H1 (cell line): Measurements from ENCODE around the gene EPHB1. TPM values are rescaled to one million over a fixed set of nuclear protein-coding genes. Genes with fewer than 3 reads are reported as not detected.

ENCODE experiments used
- CTCF ChIA-PET: fragments of 300-600 bp; sonication (Branson Sonifier 250); formaldehyde crosslinking; loops from one replicate; lab custom pipeline; 2021; ENCODE audit not compliant: partially characterized antibody; lab: Charles Lee
- POLR2A ChIA-PET: fragments of 300-600 bp; sonication (Branson Sonifier 250); formaldehyde crosslinking; loops from one replicate; lab custom pipeline; 2021; ENCODE audit warnings: inconsistent platforms; ENCODE audit not compliant: partially characterized antibody; lab: Charles Lee
- DNase-seq, 2 experiments: peaks; one replicate each; pipeline versions ENCODE4 v3.0.0 to v3.0.0-alpha.2; 2010 to 2022; ENCODE audit warnings: low spot score in 2 of 2, low read depth in 1 of 2, mixed read lengths in 1 of 2
- FAIRE-seq: peaks from 2 replicates; lab custom pipeline; 2011; peaks lifted over from hg19 to GRCh38; lab: Jason Lieb, UNC
- H2AFZ ChIP-seq: 2 replicates; pipeline ENCODE4 v1.8.1; 2012; ENCODE audit warnings: low read length, inconsistent platforms
- H2AK5ac ChIP-seq: 2 replicates; pipeline ENCODE4 v1.6.1; 2013; ENCODE audit warnings: low read depth, low read length
- H2BK120ac ChIP-seq: replicated peaks from 2 replicates; pipeline ENCODE3; 2013; ENCODE audit warnings: low read depth, low read length, inconsistent platforms
- H2BK12ac ChIP-seq: 2 replicates; pipeline ENCODE4 v1.6.1; 2013; ENCODE audit warnings: low read depth, low read length
- H2BK15ac ChIP-seq: 2 replicates; pipeline ENCODE4 v1.6.1; 2013; ENCODE audit warnings: low read length
- H2BK20ac ChIP-seq: 2 replicates; pipeline ENCODE4 v1.6.1; 2013; ENCODE audit warnings: low read length
- H2BK5ac ChIP-seq: 2 replicates; pipeline ENCODE4 v1.6.1; 2013; ENCODE audit warnings: low read depth, low read length
- H3K14ac ChIP-seq: 2 replicates; pipeline ENCODE4 v1.6.1; 2013; ENCODE audit warnings: inconsistent platforms; ENCODE audit not compliant: insufficient read length
- H3K18ac ChIP-seq: 2 replicates; pipeline ENCODE4 v1.6.1; 2013; ENCODE audit warnings: low read length; ENCODE audit errors: extremely low read depth
- H3K23ac ChIP-seq: 2 replicates; pipeline ENCODE4 v1.6.1; 2013; ENCODE audit warnings: inconsistent platforms; ENCODE audit not compliant: insufficient read length
- H3K23me2 ChIP-seq: 2 replicates; pipeline ENCODE4 v1.6.1; 2013; ENCODE audit warnings: low read depth, low read length
- H3K27ac ChIP-seq: 2 replicates; pipeline ENCODE4 v1.6.1; 2011; ENCODE audit warnings: low read depth, low read length, inconsistent platforms
- H3K27me3 ChIP-seq, 4 experiments: replicated peaks in 1 of 4; 1 replicate in 1 of 4; 2 replicates in 3 of 4; pipeline versions ENCODE4 v1.6.1 to v1.8.1; 2011 to 2013; ENCODE audit warnings: low read length in 3 of 4, mild to moderate bottlenecking in 3 of 4, inconsistent platforms in 2 of 4, mixed read lengths in 2 of 4, moderate library complexity in 1 of 4; ENCODE audit not compliant: control insufficient read depth in 3 of 4, insufficient read depth in 3 of 4; ENCODE audit errors: extremely low read depth in 1 of 4
- H3K36me3 ChIP-seq, 4 experiments: 2 replicates each; pipeline versions ENCODE4 v1.6.1 to v1.8.1; 2011 to 2013; ENCODE audit warnings: mild to moderate bottlenecking in 4 of 4, low read length in 3 of 4, moderate library complexity in 2 of 4, control low read depth in 1 of 4, inconsistent platforms in 1 of 4; ENCODE audit not compliant: insufficient read depth in 4 of 4, control insufficient read depth in 2 of 4
- H3K4ac ChIP-seq: replicated peaks from 2 replicates; pipeline ENCODE3; 2013; ENCODE audit warnings: low read length, low read depth, mixed read lengths, inconsistent platforms; ENCODE audit not compliant: insufficient read length
- H3K4me1 ChIP-seq, 4 experiments: replicated peaks in 1 of 4; 1 replicate in 1 of 4; 2 replicates in 3 of 4; pipeline versions ENCODE4 v1.6.1 to v1.8.1; 2011 to 2013; ENCODE audit warnings: low read length in 3 of 4, inconsistent platforms in 2 of 4, mixed read lengths in 1 of 4; ENCODE audit not compliant: insufficient read depth in 4 of 4, control insufficient read depth in 3 of 4
- H3K4me2 ChIP-seq, 2 experiments: 2 replicates each; pipeline versions ENCODE4 v1.6.1 to v1.8.1; 2011 to 2013; ENCODE audit warnings: low read depth in 2 of 2, low read length in 2 of 2, control low read depth in 1 of 2, inconsistent platforms in 1 of 2, mild to moderate bottlenecking in 1 of 2; ENCODE audit not compliant: insufficient read depth in 1 of 2
- H3K4me3 ChIP-seq, 4 experiments: fragments of 200-600, 300-600 bp in 1 of 4; sonication (generic), shearing (Covaris generic), sonication (Bioruptor Twin) in 1 of 4; 2 replicates each; pipeline versions ENCODE4 v1.5.1 to v1.8.1; 2011 to 2016; ENCODE audit warnings: low read length in 4 of 4, low read depth in 3 of 4, control low read depth in 2 of 4, inconsistent platforms in 2 of 4, mild to moderate bottlenecking in 2 of 4, mixed read lengths in 1 of 4, moderate library complexity in 1 of 4; ENCODE audit not compliant: insufficient read depth in 2 of 4; ENCODE audit errors: extremely low read depth in 1 of 4
- H3K56ac ChIP-seq: replicated peaks from 2 replicates; pipeline ENCODE3; 2013; ENCODE audit warnings: low read depth, mild to moderate bottlenecking, mixed read lengths, low read length, inconsistent platforms; ENCODE audit not compliant: insufficient read length
- H3K79me1 ChIP-seq: 2 replicates; pipeline ENCODE4 v1.6.1; 2013; ENCODE audit warnings: low read depth, low read length, control low read depth
- H3K79me2 ChIP-seq, 2 experiments: 2 replicates each; pipeline versions ENCODE4 v1.6.1 to v1.8.1; 2012 to 2013; ENCODE audit warnings: low read length in 2 of 2, mild to moderate bottlenecking in 2 of 2, inconsistent platforms in 1 of 2; ENCODE audit not compliant: insufficient read depth in 2 of 2, control insufficient read depth in 1 of 2
- H3K9ac ChIP-seq, 4 experiments: replicated peaks in 1 of 4; 1 replicate in 1 of 4; 2 replicates in 3 of 4; pipeline versions ENCODE4 v1.6.1 to v1.8.1; 2011 to 2013; ENCODE audit warnings: low read depth in 3 of 4, low read length in 3 of 4, control low read depth in 2 of 4, mild to moderate bottlenecking in 2 of 4, moderate library complexity in 2 of 4, inconsistent platforms in 1 of 4; ENCODE audit errors: extremely low read depth in 1 of 4
- H3K9me3 ChIP-seq, 2 experiments: 2 replicates each; pipeline versions ENCODE4 v1.6.1 to v1.8.1; 2012 to 2013; ENCODE audit warnings: mild to moderate bottlenecking in 2 of 2, moderate library complexity in 2 of 2, control low read depth in 1 of 2, inconsistent platforms in 1 of 2, low read depth in 1 of 2, low read length in 1 of 2, mixed read lengths in 1 of 2; ENCODE audit not compliant: insufficient read depth in 2 of 2
- H4K20me1 ChIP-seq, 2 experiments: replicated peaks in 1 of 2; 2 replicates each; pipeline versions ENCODE3 to v1.8.1; 2011 to 2013; ENCODE audit warnings: inconsistent platforms in 2 of 2, low read length in 2 of 2, mild to moderate bottlenecking in 1 of 2; ENCODE audit not compliant: insufficient read depth in 2 of 2, control insufficient read depth in 1 of 2
- H4K5ac ChIP-seq: 2 replicates; pipeline ENCODE4 v1.6.1; 2013; ENCODE audit warnings: low read length, low read depth, mixed read lengths, inconsistent platforms; ENCODE audit not compliant: insufficient read length
- H4K8ac ChIP-seq: 2 replicates; pipeline ENCODE4 v1.8.0; 2013; ENCODE audit warnings: mild to moderate bottlenecking, moderate library complexity, low read length, inconsistent platforms; ENCODE audit not compliant: insufficient read depth; ENCODE audit errors: extremely low read depth
- H4K91ac ChIP-seq: replicated peaks from 2 replicates; pipeline ENCODE3; 2013; ENCODE audit warnings: low read length, mixed read lengths, inconsistent platforms; ENCODE audit not compliant: insufficient read length
- CTCF ChIP-seq, 3 experiments: IDR thresholded peaks; 1 replicate in 2 of 3; 2 replicates in 1 of 3; pipeline versions ENCODE4 v1.5.1 to v1.6.1; 2011; ENCODE audit warnings: low read length in 3 of 3, mild to moderate bottlenecking in 3 of 3, inconsistent platforms in 2 of 3, low read depth in 1 of 3, moderate library complexity in 1 of 3; ENCODE audit not compliant: insufficient read depth in 1 of 3; ENCODE audit errors: control extremely low read depth in 1 of 3
- EP300 ChIP-seq, 2 experiments: IDR thresholded peaks; 1 replicate in 1 of 2; 2 replicates in 1 of 2; pipeline ENCODE4 v1.6.1; 2011 to 2012; ENCODE audit warnings: low read depth in 2 of 2, low read length in 2 of 2, mild to moderate bottlenecking in 2 of 2, borderline replicate concordance in 1 of 2, inconsistent platforms in 1 of 2, moderate library complexity in 1 of 2
- GABPA ChIP-seq: IDR thresholded peaks from 2 replicates; pipeline ENCODE4 v1.6.1; 2011; ENCODE audit warnings: mild to moderate bottlenecking, low read length, moderate library complexity, borderline replicate concordance; ENCODE audit not compliant: insufficient read depth
- TAF7 ChIP-seq: optimal IDR thresholded peaks from 2 replicates; pipeline ENCODE3; 2011; ENCODE audit warnings: low read depth, mild to moderate bottlenecking, inconsistent platforms, low read length, moderate library complexity, borderline replicate concordance
- WGBS, 2 experiments: shearing (Covaris generic) in 1 of 2; methylation state at CpG; one replicate each; pipeline versions ENCODE4 v1.1.6 to v1.1.7; 2013 to 2015; ENCODE audit warnings: low lambda C conversion rate in 2 of 2, mixed read lengths in 2 of 2, inconsistent platforms in 1 of 2, low coverage in 1 of 2, missing lambda C conversion rate in 1 of 2; ENCODE audit not compliant: insufficient replicate concordance in 2 of 2, insufficient coverage in 1 of 2, insufficient read length in 1 of 2; ENCODE audit errors: extremely low coverage in 1 of 2, missing lambda C conversion rate in 1 of 2; 5-methylcytosine and 5-hydroxymethylcytosine counted together
- polyA plus RNA-seq, 7 experiments: library from polyadenylated mRNA; depleted of rRNA in 3 of 7; stranded (reverse) in 5 of 7; unstranded in 2 of 7; fragments of >200 nt in 5 of 7; fragments of 200-250 nt in 2 of 7; gene quantifications; 1 replicate in 5 of 7; 2 replicates in 1 of 7; 4 replicates in 1 of 7; pipeline versions ENCODE4 v1.2.1 to v1.2.3, GENCODE V29; 2011 to 2013; ENCODE audit warnings: missing spikeins in 2 of 7, mixed read lengths in 2 of 7
- total RNA-seq: library from RNA; stranded (reverse); fragmentation: NEBNext Ultra II Directional; extraction: Animal tissue kit (Norgen Biotek cat#: 25700); gene quantifications from 2 replicates; pipeline ENCODE4 v1.2.1, GENCODE V29; 2021

The EPHB1 gene
- total and polyA plus RNA-seq, 2 of the 8 experiments (the other 6 are each of a cell fraction or from before 2014, with no cell fraction given) = 3.5 to 5.9 TPM

GRCh38 chr3:134753999-134754742, 40.9 kb upstream of the EPHB1 start:
- no peaks in the 10 kb centered on the region for H3K79me1 ChIP-seq
- no peak overlapping the region for H2BK5ac ChIP-seq
- no peak overlapping the region for H2AK5ac ChIP-seq
- H4K8ac ChIP-seq = no peak overlapping the region
- H4K91ac ChIP-seq = no peak overlapping the region
- no peak overlapping the region for H3K18ac ChIP-seq
- no peak overlapping the region for H2BK12ac ChIP-seq
- H3K23ac ChIP-seq = no peak overlapping the region
- no peaks in the 10 kb centered on the region for H3K23me2 ChIP-seq
- peak in 1 of 2 experiments; percentile 37 for DNase-seq
- no peak overlapping the region for H3K4ac ChIP-seq
- no peak overlapping the region for H2BK15ac ChIP-seq
- no peaks in the 10 kb centered on the region for H3K4me1 ChIP-seq
- H3K27ac ChIP-seq = no peak overlapping the region
- H2BK120ac ChIP-seq = no peak overlapping the region
- H2BK20ac ChIP-seq = no peak overlapping the region
- FAIRE-seq = no peak
- H3K14ac ChIP-seq = no peak overlapping the region
- no peak overlapping the region for H4K5ac ChIP-seq
- no peak overlapping the region for H2AFZ ChIP-seq
- CTCF ChIA-PET = interaction anchor here (0.6 to 5.5 kb wide), 38 partner anchors 12 to 982 kb away, joined by 3 to 81 read pairs (median 5); partner anchors contain the start of genes EPHB1 and KY
- H3K56ac ChIP-seq = no peak overlapping the region
- H3K79me2 ChIP-seq = no peaks in the 10 kb centered on the region
- TF ChIP-seq EP300 (IDR thresholded peaks at IDR 0.05; ENCODE audit: borderline replicate concordance in 1 of 2, low read depth in 2 of 2, low read length in 2 of 2) = no peak
- no peak for TF ChIP-seq TAF7
- no peak for TF ChIP-seq GABPA
- TF ChIP-seq CTCF (IDR thresholded peaks at IDR 0.05; ENCODE audit: control extremely low read depth in 1 of 3, insufficient read depth in 1 of 3, low read depth in 1 of 3, low read length in 3 of 3) = peak in 2 of 3 experiments; percentile 25 to 47; a peak in 3 of 4 replicates
- TF ChIP-seq, all 59 proteins: peak for 1
- 72% methylated on average over 6 of the region's 6 CpGs; no CpG with 5 or more reads in 1 of the 2 experiments for WGBS, 2 experiments
- H3K4me2 ChIP-seq = no peak overlapping the region
- H3K9me3 ChIP-seq = no peaks in the 10 kb centered on the region
- no peak overlapping the region for H3K4me3 ChIP-seq
- H3K9ac ChIP-seq = no peak overlapping the region
- POLR2A ChIA-PET = no interaction called here
- H3K27me3 ChIP-seq = no peaks in the 10 kb centered on the region; a peak in 1 of 7 replicates
- no peaks in the 10 kb centered on the region for H3K36me3 ChIP-seq
- no peaks in the 10 kb centered on the region for H4K20me1 ChIP-seq
